ENCODE measurements around the gene TKT.

TKT gene

GRCh38 chr3:53187430-53187829 lies 68.4 kb downstream of the TKT start:
- TF ChIP-seq CTCF (IDR thresholded peaks at IDR 0.05; ENCODE audit: insufficient read depth, low read length) (no peak), SPI1 (IDR thresholded peaks at IDR 0.05; ENCODE audit: borderline replicate concordance, low read depth) (no peak), POLR2AphosphoS5 (IDR thresholded peaks at IDR 0.05; ENCODE audit: low read depth) (no peak), GABPA (IDR thresholded peaks at IDR 0.05; ENCODE audit: low read depth) (no peak)
- TF ChIP-seq, protein P1, sequence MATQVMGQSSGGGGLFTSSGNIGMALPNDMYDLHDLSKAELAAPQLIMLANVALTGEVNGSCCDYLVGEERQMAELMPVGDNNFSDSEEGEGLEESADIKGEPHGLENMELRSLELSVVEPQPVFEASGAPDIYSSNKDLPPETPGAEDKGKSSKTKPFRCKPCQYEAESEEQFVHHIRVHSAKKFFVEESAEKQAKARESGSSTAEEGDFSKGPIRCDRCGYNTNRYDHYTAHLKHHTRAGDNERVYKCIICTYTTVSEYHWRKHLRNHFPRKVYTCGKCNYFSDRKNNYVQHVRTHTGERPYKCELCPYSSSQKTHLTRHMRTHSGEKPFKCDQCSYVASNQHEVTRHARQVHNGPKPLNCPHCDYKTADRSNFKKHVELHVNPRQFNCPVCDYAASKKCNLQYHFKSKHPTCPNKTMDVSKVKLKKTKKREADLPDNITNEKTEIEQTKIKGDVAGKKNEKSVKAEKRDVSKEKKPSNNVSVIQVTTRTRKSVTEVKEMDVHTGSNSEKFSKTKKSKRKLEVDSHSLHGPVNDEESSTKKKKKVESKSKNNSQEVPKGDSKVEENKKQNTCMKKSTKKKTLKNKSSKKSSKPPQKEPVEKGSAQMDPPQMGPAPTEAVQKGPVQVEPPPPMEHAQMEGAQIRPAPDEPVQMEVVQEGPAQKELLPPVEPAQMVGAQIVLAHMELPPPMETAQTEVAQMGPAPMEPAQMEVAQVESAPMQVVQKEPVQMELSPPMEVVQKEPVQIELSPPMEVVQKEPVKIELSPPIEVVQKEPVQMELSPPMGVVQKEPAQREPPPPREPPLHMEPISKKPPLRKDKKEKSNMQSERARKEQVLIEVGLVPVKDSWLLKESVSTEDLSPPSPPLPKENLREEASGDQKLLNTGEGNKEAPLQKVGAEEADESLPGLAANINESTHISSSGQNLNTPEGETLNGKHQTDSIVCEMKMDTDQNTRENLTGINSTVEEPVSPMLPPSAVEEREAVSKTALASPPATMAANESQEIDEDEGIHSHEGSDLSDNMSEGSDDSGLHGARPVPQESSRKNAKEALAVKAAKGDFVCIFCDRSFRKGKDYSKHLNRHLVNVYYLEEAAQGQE (IDR thresholded peaks at IDR 0.05; ENCODE audit: insufficient replicate concordance, low read depth): no peak
- Histone ChIP-seq H3K27me3 (ENCODE audit: insufficient read depth, poor library complexity, severe bottlenecking) (no peaks in the 10 kb centered on the region), H3K27ac (replicated peaks) (no peak overlapping the region), H3K4me3 (replicated peaks; ENCODE audit: insufficient read depth, low read length) (no peak overlapping the region)
- no peak for DNase-seq (ENCODE audit: low read depth in 1 of 2, low spot score in 1 of 2)

DNA sequence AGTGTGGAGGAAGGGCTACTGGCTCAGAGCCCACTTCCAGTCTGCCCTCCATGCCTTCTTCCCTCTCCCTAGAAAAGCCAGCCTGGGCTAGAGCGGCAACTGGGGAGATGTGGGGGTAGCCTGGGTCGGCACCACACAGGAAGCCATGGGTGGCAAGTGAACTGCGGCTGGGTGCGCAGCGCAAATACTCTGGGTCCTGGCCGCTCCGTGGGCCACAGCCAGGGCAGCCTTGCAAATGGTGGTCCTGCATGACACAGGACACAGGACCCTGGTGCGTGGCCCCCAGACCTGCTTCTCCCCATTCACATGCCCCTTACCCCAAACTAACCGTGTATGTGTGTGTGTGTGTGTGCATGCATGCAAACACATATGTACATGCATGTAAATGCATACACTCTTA lies 69.1 kb downstream of the TKT start:
- DNase-seq (ENCODE audit: low read depth in 1 of 2, low spot score in 1 of 2): no peak
- TF ChIP-seq CTCF (IDR thresholded peaks at IDR 0.05; ENCODE audit: insufficient read depth, low read length) (no peak), POLR2AphosphoS5 (IDR thresholded peaks at IDR 0.05; ENCODE audit: low read depth) (no peak)
- no peaks in the 10 kb centered on the region for H3K27me3 ChIP-seq (ENCODE audit: insufficient read depth, poor library complexity, severe bottlenecking)

GRCh38 chr3:53185761-53186465 lies 69.9 kb downstream of the TKT start:
- H3K27me3 ChIP-seq (ENCODE audit: insufficient read depth, poor library complexity, severe bottlenecking): no peaks in the 10 kb centered on the region
- H3K27ac ChIP-seq (replicated peaks): no peak overlapping the region
- H3K4me3 ChIP-seq (replicated peaks; ENCODE audit: insufficient read depth, low read length): no peak overlapping the region
- TF ChIP-seq, protein P1 (IDR thresholded peaks at IDR 0.05; ENCODE audit: insufficient replicate concordance, low read depth): no peak
- no peak for TF ChIP-seq CTCF (IDR thresholded peaks at IDR 0.05; ENCODE audit: insufficient read depth, low read length)
- no peak for TF ChIP-seq SPI1 (IDR thresholded peaks at IDR 0.05; ENCODE audit: borderline replicate concordance, low read depth)
- TF ChIP-seq GABPA (IDR thresholded peaks at IDR 0.05; ENCODE audit: low read depth): no peak
- no peak for TF ChIP-seq POLR2AphosphoS5 (IDR thresholded peaks at IDR 0.05; ENCODE audit: low read depth)
- no peak for DNase-seq (ENCODE audit: low read depth in 1 of 2, low spot score in 1 of 2)

More for the DNA sequence above, 69.1 kb downstream of the TKT start:
- H3K27ac ChIP-seq (replicated peaks): no peak overlapping the region
- no peak overlapping the region for H3K4me3 ChIP-seq (replicated peaks; ENCODE audit: insufficient read depth, low read length)

DNA sequence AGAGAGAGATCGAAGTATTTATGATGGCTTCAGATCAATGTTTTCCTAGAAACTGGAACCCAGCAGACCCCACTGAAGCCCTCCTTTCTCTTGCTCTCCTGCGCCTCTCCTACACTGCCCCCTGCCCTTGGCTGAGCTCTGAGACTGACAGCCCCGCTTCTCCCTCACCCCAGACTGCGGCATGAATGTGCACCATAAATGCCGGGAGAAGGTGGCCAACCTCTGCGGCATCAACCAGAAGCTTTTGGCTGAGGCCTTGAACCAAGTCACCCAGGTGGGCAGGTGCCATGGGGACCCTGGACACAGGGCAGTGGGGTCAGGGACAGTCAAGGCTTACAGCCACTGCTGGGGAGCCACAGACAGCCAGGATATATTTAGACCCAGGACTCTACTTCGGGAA lies 71.1 kb downstream of the TKT start:
- H3K27ac ChIP-seq (replicated peaks): no peak overlapping the region
- no peaks in the 10 kb centered on the region for H3K27me3 ChIP-seq (ENCODE audit: insufficient read depth, poor library complexity, severe bottlenecking)
- TF ChIP-seq CTCF (IDR thresholded peaks at IDR 0.05; ENCODE audit: insufficient read depth, low read length): no peak
- TF ChIP-seq GABPA (IDR thresholded peaks at IDR 0.05; ENCODE audit: low read depth): no peak
- TF ChIP-seq POLR2AphosphoS5 (IDR thresholded peaks at IDR 0.05; ENCODE audit: low read depth): peak; percentile 63
- TF ChIP-seq SPI1 (IDR thresholded peaks at IDR 0.05; ENCODE audit: borderline replicate concordance, low read depth): no peak
- TF ChIP-seq, protein P1 (IDR thresholded peaks at IDR 0.05; ENCODE audit: insufficient replicate concordance, low read depth): no peak
- DNase-seq (ENCODE audit: low read depth in 1 of 2, low spot score in 1 of 2): no peak
- no peak overlapping the region for H3K4me3 ChIP-seq (replicated peaks; ENCODE audit: insufficient read depth, low read length)

Measured in HL-60 (cell line).